ENCODE measurements around the gene MRPL38. TPM values are rescaled to one million over a fixed set of nuclear protein-coding genes. Genes with fewer than 3 reads are reported as not detected.

Gene MRPL38
- total and polyA plus RNA-seq, 2 of the 8 experiments (the other 6 are each of a cell fraction or from before 2014, with no cell fraction given), result 78.4 to 125 TPM

- no peak overlapping the region for H3K9ac ChIP-seq (replicated peaks in 1 of 4; ENCODE audit: extremely low read depth in 1 of 4, low read depth in 3 of 4, low read length in 3 of 4)
- H3K36me3 ChIP-seq (ENCODE audit: control insufficient read depth in 2 of 4, insufficient read depth in 4 of 4, low read length in 3 of 4), result peaks cover 2 to 18% (median 11%) of the 10 kb centered on the region in 4 experiments; a peak in 6 of 8 replicates
- H3K18ac ChIP-seq (ENCODE audit: extremely low read depth, low read length), result no peak overlapping the region
- TF ChIP-seq CHD2 (IDR thresholded peaks at IDR 0.05; ENCODE audit: low read length) (no peak), RFX5 (IDR thresholded peaks at IDR 0.05; ENCODE audit: borderline replicate concordance, low read depth, low read length) (no peak), CEBPB (IDR thresholded peaks at IDR 0.05; ENCODE audit: low read depth, low read length) (no peak), GTF2F1 (IDR thresholded peaks at IDR 0.05; ENCODE audit: borderline replicate concordance, low read depth, low read length) (no peak), RXRA (IDR thresholded peaks at IDR 0.05; ENCODE audit: insufficient read depth, low read depth, low read length) (no peak)
- TF ChIP-seq, protein P1, sequence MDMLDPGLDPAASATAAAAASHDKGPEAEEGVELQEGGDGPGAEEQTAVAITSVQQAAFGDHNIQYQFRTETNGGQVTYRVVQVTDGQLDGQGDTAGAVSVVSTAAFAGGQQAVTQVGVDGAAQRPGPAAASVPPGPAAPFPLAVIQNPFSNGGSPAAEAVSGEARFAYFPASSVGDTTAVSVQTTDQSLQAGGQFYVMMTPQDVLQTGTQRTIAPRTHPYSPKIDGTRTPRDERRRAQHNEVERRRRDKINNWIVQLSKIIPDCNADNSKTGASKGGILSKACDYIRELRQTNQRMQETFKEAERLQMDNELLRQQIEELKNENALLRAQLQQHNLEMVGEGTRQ (IDR thresholded peaks at IDR 0.05; ENCODE audit: low read length), result no peak
- TF ChIP-seq, protein P2, sequence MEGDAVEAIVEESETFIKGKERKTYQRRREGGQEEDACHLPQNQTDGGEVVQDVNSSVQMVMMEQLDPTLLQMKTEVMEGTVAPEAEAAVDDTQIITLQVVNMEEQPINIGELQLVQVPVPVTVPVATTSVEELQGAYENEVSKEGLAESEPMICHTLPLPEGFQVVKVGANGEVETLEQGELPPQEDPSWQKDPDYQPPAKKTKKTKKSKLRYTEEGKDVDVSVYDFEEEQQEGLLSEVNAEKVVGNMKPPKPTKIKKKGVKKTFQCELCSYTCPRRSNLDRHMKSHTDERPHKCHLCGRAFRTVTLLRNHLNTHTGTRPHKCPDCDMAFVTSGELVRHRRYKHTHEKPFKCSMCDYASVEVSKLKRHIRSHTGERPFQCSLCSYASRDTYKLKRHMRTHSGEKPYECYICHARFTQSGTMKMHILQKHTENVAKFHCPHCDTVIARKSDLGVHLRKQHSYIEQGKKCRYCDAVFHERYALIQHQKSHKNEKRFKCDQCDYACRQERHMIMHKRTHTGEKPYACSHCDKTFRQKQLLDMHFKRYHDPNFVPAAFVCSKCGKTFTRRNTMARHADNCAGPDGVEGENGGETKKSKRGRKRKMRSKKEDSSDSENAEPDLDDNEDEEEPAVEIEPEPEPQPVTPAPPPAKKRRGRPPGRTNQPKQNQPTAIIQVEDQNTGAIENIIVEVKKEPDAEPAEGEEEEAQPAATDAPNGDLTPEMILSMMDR (IDR thresholded peaks at IDR 0.05; ENCODE audit: control extremely low read depth in 1 of 3, insufficient read depth in 1 of 3, low read depth in 1 of 3, low read length in 3 of 3), result no peak
These were observed 12.8 kb downstream of the MRPL38 start for GRCh38 chr17:75891605-75892555.

More at GRCh38 chr17:75891605-75892555, 12.8 kb downstream of the MRPL38 start:
- Histone ChIP-seq H2BK15ac (ENCODE audit: low read length) (no peak overlapping the region), H3K56ac (replicated peaks; ENCODE audit: insufficient read length, low read depth, low read length) (no peak overlapping the region), H3K79me2 (ENCODE audit: control insufficient read depth in 1 of 2, insufficient read depth in 2 of 2, low read length in 2 of 2) (peaks cover 0 to 15% of the 10 kb centered on the region in 2 experiments; a peak in 1 of 4 replicates), H3K27me3 (replicated peaks in 1 of 4; ENCODE audit: control insufficient read depth in 3 of 4, extremely low read depth in 1 of 4, insufficient read depth in 3 of 4, low read length in 3 of 4) (no peaks in the 10 kb centered on the region), H2BK5ac (ENCODE audit: low read depth, low read length) (no peak overlapping the region; the same call in 1 of the 2 replicates), H2AK5ac (ENCODE audit: low read depth, low read length) (no peak overlapping the region; the same call in 1 of the 2 replicates), H3K9me3 (ENCODE audit: insufficient read depth in 2 of 2, low read depth in 1 of 2, low read length in 1 of 2) (no peaks in the 10 kb centered on the region), H3K4me1 (replicated peaks in 1 of 4; ENCODE audit: control insufficient read depth in 3 of 4, insufficient read depth in 4 of 4, low read length in 3 of 4) (peaks cover 4 to 18% (median 9%) of the 10 kb centered on the region in 4 experiments), H4K91ac (replicated peaks; ENCODE audit: insufficient read length, low read length) (no peak overlapping the region), H3K4me3 (ENCODE audit: extremely low read depth in 1 of 4, insufficient read depth in 2 of 4, low read depth in 3 of 4, low read length in 4 of 4) (no peak overlapping the region), H2BK12ac (ENCODE audit: low read depth, low read length) (no peak overlapping the region), H2AFZ (ENCODE audit: low read length) (no peak overlapping the region), H3K4me2 (ENCODE audit: insufficient read depth in 1 of 2, low read depth in 2 of 2, low read length in 2 of 2) (no peak overlapping the region), H4K20me1 (replicated peaks in 1 of 2; ENCODE audit: control insufficient read depth in 1 of 2, insufficient read depth in 2 of 2, low read length in 2 of 2) (peaks cover 0 to 9% of the 10 kb centered on the region in 2 experiments), H3K23me2 (ENCODE audit: low read depth, low read length) (peaks cover 6% of the 10 kb centered on the region), H2BK20ac (ENCODE audit: low read length) (no peak overlapping the region), H3K14ac (ENCODE audit: insufficient read length) (no peak overlapping the region), H3K4ac (replicated peaks; ENCODE audit: insufficient read length, low read depth, low read length) (no peak overlapping the region), H3K23ac (ENCODE audit: insufficient read length) (no peak overlapping the region), H3K79me1 (ENCODE audit: low read depth, low read length) (peaks cover 3% of the 10 kb centered on the region; the same call in 1 of the 2 replicates), H2BK120ac (replicated peaks; ENCODE audit: low read depth, low read length) (no peak overlapping the region), H4K8ac (ENCODE audit: extremely low read depth, insufficient read depth, low read length) (peak overlapping the region; percentile 51; the same call in 1 of the 2 replicates), H3K27ac (ENCODE audit: low read depth, low read length) (no peak overlapping the region), H4K5ac (ENCODE audit: insufficient read length, low read depth, low read length) (no peak overlapping the region)
- ChIA-PET CTCF (ENCODE audit: partially characterized antibody) (interaction anchor here (0.6 to 51.3 kb wide), 5 partner anchors 14 to 117 kb away, joined by 3 to 885 read pairs (median 34); partner anchors contain the start of genes CDK3 and TRIM47), POLR2A (ENCODE audit: partially characterized antibody) (interaction anchor here (1.1 to 12.1 kb wide), 5 partner anchors 10 to 112 kb away, joined by 3 to 143 read pairs (median 3); partner anchors contain the start of genes CDK3 and TRIM47)
- FAIRE-seq (no peak), DNase-seq (ENCODE audit: low read depth in 1 of 2, low spot score in 2 of 2) (no peak)
- WGBS, 2 experiments (ENCODE audit: extremely low coverage in 1 of 2, insufficient coverage in 1 of 2, insufficient read length in 1 of 2, insufficient replicate concordance in 2 of 2, low coverage in 1 of 2, low lambda C conversion rate in 2 of 2, missing lambda C conversion rate in 1 of 2), result 92% methylated on average over 30 of the region's 32 CpGs; no CpG with 5 or more reads in 1 of the 2 experiments
